Chondrocyte (in vitro differentiated cells): Measurements from ENCODE around the gene ORMDL2. TPM values are rescaled to one million over a fixed set of nuclear protein-coding genes. Genes with fewer than 3 reads are reported as not detected.
"Not testable (repeated sequence)": the region's sequence is repeated elsewhere in the genome, so short reads cannot be mapped to it uniquely, and the experiment has no call there.

Experiments used
- DNase-seq: peaks from one replicate; pipeline ENCODE4 v3.0.0; 2021; ENCODE audit warnings: mixed read lengths, low spot score
- H3K27ac Mint-ChIP-seq: one replicate; pipeline ENCODE4 v1.8.0; 2021; ENCODE audit warnings: mild to moderate bottlenecking, moderate library complexity, mixed read lengths; ENCODE audit not compliant: unreplicated experiment
- H3K27me3 Mint-ChIP-seq: 2 replicates; pipeline ENCODE4 v1.8.0; 2021; ENCODE audit warnings: low read depth, mixed read lengths
- H3K36me3 Mint-ChIP-seq: 2 replicates; pipeline ENCODE4 v1.8.0; 2021; ENCODE audit warnings: low read depth, mixed read lengths
- H3K4me1 Mint-ChIP-seq: 2 replicates; pipeline ENCODE4 v1.8.0; 2021; ENCODE audit warnings: low read depth, mild to moderate bottlenecking, mixed read lengths
- H3K4me3 Mint-ChIP-seq: one replicate; pipeline ENCODE4 v1.8.0; 2021; ENCODE audit warnings: mild to moderate bottlenecking, moderate library complexity, mixed read lengths; ENCODE audit not compliant: unreplicated experiment
- H3K9me3 Mint-ChIP-seq: 2 replicates; pipeline ENCODE4 v1.8.0; 2021; ENCODE audit warnings: low read depth, mixed read lengths
- total RNA-seq: library from RNA; stranded (reverse); gene quantifications from 3 replicates; pipeline ENCODE4 v1.2.1, GENCODE V29; 2021
- TF ChIP-seq, protein P1 (sequence below): fragments of 200-600 bp; sonication (generic); IDR thresholded peaks from 2 replicates; pipeline ENCODE4 v1.5.0; 2021; ENCODE audit warnings: antibody characterized with exemption, mild to moderate bottlenecking, moderate library complexity

The ORMDL2 gene
- total RNA-seq, 1 donor from 2014 or later: 31.4 TPM

DNA sequence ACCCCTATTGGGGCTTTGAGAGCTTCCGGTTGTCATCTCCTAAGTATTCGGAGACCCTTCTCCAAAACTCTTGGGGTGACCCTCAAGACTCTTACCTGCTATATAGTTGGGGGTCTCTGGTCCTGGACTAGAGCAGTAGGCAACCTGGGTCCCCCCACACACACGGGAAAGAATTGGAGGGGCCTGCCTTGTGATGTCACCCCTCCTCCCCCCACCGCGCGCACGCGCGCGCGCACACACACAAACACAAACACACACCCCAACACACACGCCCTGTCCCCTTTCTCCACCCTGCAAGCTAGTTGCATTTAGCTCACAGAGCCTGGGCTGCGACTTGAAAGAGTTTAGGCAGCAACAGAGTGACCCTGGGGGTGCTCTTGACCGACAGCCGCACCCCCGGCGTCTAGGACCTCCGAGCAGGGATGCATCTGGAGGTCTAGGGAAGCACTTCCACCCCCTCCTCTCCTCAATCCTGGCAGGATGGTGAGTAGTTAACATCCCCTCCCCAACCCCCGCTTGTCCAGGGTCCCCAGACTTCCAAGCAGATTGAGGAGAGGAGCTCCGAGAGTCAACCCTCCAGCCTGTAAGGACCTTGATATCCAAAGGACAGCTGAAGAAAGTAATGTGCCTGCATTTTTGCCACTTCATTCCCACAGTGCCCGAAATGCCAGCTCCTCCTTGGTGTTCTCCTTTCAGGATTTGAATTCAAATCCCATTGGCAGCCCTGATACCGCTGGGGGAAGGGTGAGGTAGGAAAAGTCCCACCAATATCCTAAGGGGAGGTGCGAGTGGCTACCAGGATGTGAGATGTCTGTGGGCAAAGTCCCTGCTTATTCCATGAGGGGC is 13.0 kb downstream of the ORMDL2 start:
- H3K4me1 Mint-ChIP-seq: peaks cover 56% of the 10 kb centered on the region
- peak overlapping the region; percentile 97 for H3K4me3 Mint-ChIP-seq
- no peak for DNase-seq
- H3K27ac Mint-ChIP-seq: peak overlapping the region; percentile 98
- TF ChIP-seq, protein P1, sequence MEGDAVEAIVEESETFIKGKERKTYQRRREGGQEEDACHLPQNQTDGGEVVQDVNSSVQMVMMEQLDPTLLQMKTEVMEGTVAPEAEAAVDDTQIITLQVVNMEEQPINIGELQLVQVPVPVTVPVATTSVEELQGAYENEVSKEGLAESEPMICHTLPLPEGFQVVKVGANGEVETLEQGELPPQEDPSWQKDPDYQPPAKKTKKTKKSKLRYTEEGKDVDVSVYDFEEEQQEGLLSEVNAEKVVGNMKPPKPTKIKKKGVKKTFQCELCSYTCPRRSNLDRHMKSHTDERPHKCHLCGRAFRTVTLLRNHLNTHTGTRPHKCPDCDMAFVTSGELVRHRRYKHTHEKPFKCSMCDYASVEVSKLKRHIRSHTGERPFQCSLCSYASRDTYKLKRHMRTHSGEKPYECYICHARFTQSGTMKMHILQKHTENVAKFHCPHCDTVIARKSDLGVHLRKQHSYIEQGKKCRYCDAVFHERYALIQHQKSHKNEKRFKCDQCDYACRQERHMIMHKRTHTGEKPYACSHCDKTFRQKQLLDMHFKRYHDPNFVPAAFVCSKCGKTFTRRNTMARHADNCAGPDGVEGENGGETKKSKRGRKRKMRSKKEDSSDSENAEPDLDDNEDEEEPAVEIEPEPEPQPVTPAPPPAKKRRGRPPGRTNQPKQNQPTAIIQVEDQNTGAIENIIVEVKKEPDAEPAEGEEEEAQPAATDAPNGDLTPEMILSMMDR: peak; percentile 6
- no peaks in the 10 kb centered on the region for H3K36me3 Mint-ChIP-seq
- no peaks in the 10 kb centered on the region for H3K27me3 Mint-ChIP-seq
- H3K9me3 Mint-ChIP-seq: no peaks in the 10 kb centered on the region

DNA sequence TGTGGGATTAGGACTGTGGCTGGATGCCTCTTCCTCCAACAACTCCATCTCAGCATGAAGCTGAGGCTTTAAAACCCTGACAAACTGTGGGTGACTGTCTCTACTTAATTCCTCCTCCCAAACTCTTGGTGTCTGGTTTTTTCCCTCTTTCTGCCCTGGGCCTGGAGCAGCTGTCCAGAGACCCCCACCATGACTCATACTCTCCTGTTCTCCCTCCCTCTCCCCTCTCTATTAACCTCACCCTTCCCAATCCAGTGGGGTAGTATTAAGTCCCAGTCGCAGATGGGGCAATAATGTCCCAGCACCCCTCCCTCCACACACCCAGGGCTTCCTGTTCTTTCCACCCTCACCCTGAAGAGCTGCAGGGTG is 13.6 kb downstream of the ORMDL2 start:
- Mint-ChIP-seq H3K27ac (no peak overlapping the region), H3K27me3 (no peaks in the 10 kb centered on the region), H3K4me3 (peak overlapping the region; percentile 51), H3K36me3 (no peaks in the 10 kb centered on the region), H3K9me3 (no peaks in the 10 kb centered on the region), H3K4me1 (peaks cover 50% of the 10 kb centered on the region)
- TF ChIP-seq, protein P1: no peak
- no peak for DNase-seq

DNA sequence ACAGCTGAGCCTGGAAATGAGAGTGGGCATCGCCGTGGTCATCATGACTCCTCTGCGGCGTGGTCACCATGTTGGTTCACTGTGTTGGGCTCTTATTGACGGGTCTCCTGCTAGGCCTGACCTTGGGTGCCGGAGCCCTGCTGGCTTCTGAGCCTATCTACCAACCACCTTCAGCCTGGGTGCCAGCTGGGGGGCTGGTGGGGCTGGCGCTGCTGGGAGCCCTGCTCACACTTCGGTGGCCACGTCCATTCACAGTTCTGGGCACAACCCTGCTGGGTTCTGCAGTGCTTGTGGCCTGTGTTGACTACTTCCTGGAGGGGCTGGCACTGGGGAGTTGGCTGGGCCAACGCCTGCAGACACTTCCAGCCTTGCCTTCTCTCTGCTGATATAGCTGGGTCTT is 15.2 kb downstream of the ORMDL2 start:
- Mint-ChIP-seq H3K4me1 (peaks cover 34% of the 10 kb centered on the region), H3K36me3 (no peaks in the 10 kb centered on the region), H3K9me3 (no peaks in the 10 kb centered on the region), H3K27ac (no peak overlapping the region), H3K4me3 (no peak overlapping the region), H3K27me3 (no peaks in the 10 kb centered on the region)
- TF ChIP-seq, protein P1: no peak
- no peak for DNase-seq

DNA sequence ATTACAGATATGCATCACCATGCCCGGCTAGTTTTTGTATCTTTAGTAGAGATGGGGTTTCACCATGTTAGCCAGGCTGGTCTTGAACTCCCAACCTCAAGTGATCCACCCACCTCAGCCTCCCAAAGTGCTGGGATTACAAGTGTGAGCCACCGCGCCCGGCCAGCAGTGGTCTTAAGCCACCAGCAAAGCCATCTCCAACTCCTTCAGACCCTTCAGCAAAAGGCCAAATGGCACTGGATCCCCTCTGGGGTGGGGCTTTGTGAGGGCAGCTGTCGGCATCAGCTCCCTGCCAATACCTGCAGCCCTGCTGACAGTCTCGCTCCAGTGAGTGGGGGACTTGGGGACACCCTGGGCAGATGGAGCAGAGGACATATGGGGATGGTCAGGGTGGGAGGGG is 16.6 kb downstream of the ORMDL2 start:
- not testable (repeated sequence) for H3K36me3 Mint-ChIP-seq, H3K27me3 Mint-ChIP-seq, DNase-seq, H3K9me3 Mint-ChIP-seq, H3K4me3 Mint-ChIP-seq, H3K27ac Mint-ChIP-seq
- peaks cover 25% of the 10 kb centered on the region for H3K4me1 Mint-ChIP-seq

DNA sequence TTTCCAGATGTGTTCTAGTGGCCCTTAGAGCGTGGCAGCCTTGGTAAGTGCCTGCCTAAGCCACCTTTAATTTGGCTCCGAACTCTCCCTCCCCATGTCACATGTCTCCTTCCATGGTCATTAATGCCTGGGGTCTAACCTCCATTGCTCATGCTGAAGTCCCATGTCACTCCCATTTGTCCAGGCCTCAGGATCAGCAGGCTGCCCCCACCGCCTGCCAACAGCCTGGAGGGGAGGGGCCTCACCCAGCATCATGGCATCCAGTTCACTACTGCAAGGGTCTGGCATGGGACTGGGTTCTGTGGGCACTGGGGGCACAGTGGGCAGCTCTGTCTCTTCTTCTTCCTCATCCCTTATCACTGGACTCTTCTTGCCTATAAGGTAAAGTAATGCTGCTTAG is 20.5 kb downstream of the ORMDL2 start:
- Mint-ChIP-seq H3K27ac (no peak overlapping the region), H3K27me3 (no peaks in the 10 kb centered on the region), H3K36me3 (peaks cover 2% of the 10 kb centered on the region), H3K4me3 (no peak overlapping the region), H3K4me1 (peaks cover 24% of the 10 kb centered on the region), H3K9me3 (no peaks in the 10 kb centered on the region)
- TF ChIP-seq, protein P1: no peak
- DNase-seq: no peak
